K562 (cell line): ENCODE data around the gene FRMPD1. TPM values are rescaled to one million over a fixed set of nuclear protein-coding genes. Genes with fewer than 3 reads are reported as not detected.

Source experiments
- ARID1B ChIP-seq: fragments of 450-650 bp; IDR thresholded peaks from 2 replicates; pipeline ENCODE4 v1.6.1; 2016; ENCODE audit warnings: antibody characterized with exemption, mild to moderate bottlenecking, inconsistent platforms
- ATF2 ChIP-seq: sonication (generic); formaldehyde crosslinking; IDR thresholded peaks from 2 replicates; pipeline ENCODE4 v1.8.1; 2022; ENCODE audit warnings: missing genetic modification reagents
- CEBPB ChIP-seq: fragments of 450-650 bp; IDR thresholded peaks from 2 replicates; pipeline ENCODE4 v1.6.1; 2016; ENCODE audit warnings: missing genetic modification characterization, missing compliant biosample characterization
- ELF2 ChIP-seq: fragments of 250-450 bp; sonication (Bioruptor Pico); IDR thresholded peaks from 2 replicates; pipeline ENCODE4 v1.5.0; 2021; ENCODE audit warnings: mild to moderate bottlenecking
- FOXP1 ChIP-seq: sonication (generic); formaldehyde crosslinking; IDR thresholded peaks from 2 replicates; pipeline ENCODE4 v1.8.0; 2022; ENCODE audit warnings: mild to moderate bottlenecking, missing genetic modification reagents
- HDAC3 ChIP-seq: fragments of 450-650 bp; IDR thresholded peaks from 2 replicates; pipeline ENCODE4 v1.6.1; 2018; ENCODE audit warnings: borderline replicate concordance, mild to moderate bottlenecking, moderate library complexity; ENCODE audit not compliant: partially characterized antibody
- KDM4B ChIP-seq, 2 experiments: fragments of 450-650 bp in 1 of 2; sonication (generic) in 1 of 2; IDR thresholded peaks; 2 replicates each; pipeline ENCODE4 v1.6.1; 2016 to 2017; ENCODE audit warnings: borderline replicate concordance in 2 of 2, antibody characterized with exemption in 1 of 2, low read depth in 1 of 2, mild to moderate bottlenecking in 1 of 2
- KHSRP ChIP-seq: fragments of 450-650 bp; IDR thresholded peaks from 2 replicates; pipeline ENCODE4 v1.6.1; 2017
- NBN ChIP-seq: fragments of 450-650 bp; IDR thresholded peaks from 2 replicates; pipeline ENCODE4 v1.6.1; 2016; ENCODE audit warnings: low read depth, mild to moderate bottlenecking
- NR3C1 ChIP-seq: sonication (generic); formaldehyde crosslinking; IDR thresholded peaks from 2 replicates; pipeline ENCODE4 v1.8.1; 2022; ENCODE audit warnings: missing genetic modification reagents
- POLR2AphosphoS5 ChIP-seq: IDR thresholded peaks from 2 replicates; pipeline ENCODE4 v1.6.1; 2011; ENCODE audit warnings: mild to moderate bottlenecking, low read depth, low read length, moderate library complexity; ENCODE audit not compliant: control insufficient read depth, insufficient read depth
- PYGO2 ChIP-seq: fragments of 450-650 bp; IDR thresholded peaks from 2 replicates; pipeline ENCODE4 v1.6.1; 2016; ENCODE audit warnings: mild to moderate bottlenecking, missing genetic modification characterization, moderate library complexity, missing compliant biosample characterization
- STAT5A ChIP-seq: IDR thresholded peaks from 2 replicates; pipeline ENCODE4 v1.6.1; 2012; ENCODE audit warnings: low read length, inconsistent platforms, borderline replicate concordance
- XRCC5 ChIP-seq: fragments of 200-400 bp; formaldehyde crosslinking; IDR thresholded peaks from 2 replicates; pipeline ENCODE4 v1.6.1; 2017; ENCODE audit warnings: low read depth, mild to moderate bottlenecking, low read length
- YBX1 ChIP-seq: fragments of 450-650 bp; IDR thresholded peaks from 2 replicates; pipeline ENCODE4 v1.7.1; 2016; ENCODE audit warnings: mild to moderate bottlenecking
- ZNF165 ChIP-seq: fragments of 250-450 bp; sonication (Bioruptor Pico); IDR thresholded peaks from 2 replicates; pipeline ENCODE4 v1.4.0; 2020; ENCODE audit warnings: borderline replicate concordance
- ZNF232 ChIP-seq: sonication (generic); formaldehyde crosslinking; IDR thresholded peaks from 2 replicates; pipeline ENCODE4 v1.8.0; 2022; ENCODE audit warnings: mild to moderate bottlenecking, missing genetic modification reagents
- ZNF274 ChIP-seq: IDR thresholded peaks from 2 replicates; pipeline ENCODE4 v1.6.1; 2011; ENCODE audit warnings: low read depth, mild to moderate bottlenecking, low read length, moderate library complexity, borderline replicate concordance
- ZNF511 ChIP-seq: sonication (generic); formaldehyde crosslinking; IDR thresholded peaks from 2 replicates; pipeline ENCODE4 v1.8.0; 2022; ENCODE audit warnings: mild to moderate bottlenecking, missing genetic modification reagents
- polyA plus RNA-seq, 8 experiments: library from polyadenylated mRNA; depleted of rRNA in 4 of 8; stranded (reverse) in 5 of 8; unstranded in 3 of 8; fragments of >200 nt; fragmentation: Nextera tagmentation in 2 of 8; fragmentation: Illumina TruSeq in 1 of 8; extraction: Ambion mirVana in 2 of 8; extraction: Trizol in 1 of 8; gene quantifications; 2 replicates each; pipeline versions ENCODE4 v1.2.1 to v1.2.3, GENCODE V29; 2011 to 2014; ENCODE audit warnings: inconsistent platforms in 1 of 8, missing spikeins in 1 of 8
- total RNA-seq, 7 experiments: library from RNA; depleted of rRNA in 6 of 7; stranded (reverse); fragments of >200 nt in 6 of 7; fragmentation: Illumina TruSeq in 2 of 7; extraction: Trizol in 2 of 7; gene quantifications; 2 replicates each; pipeline versions ENCODE4 v1.2.1 to v1.2.3, GENCODE V29; 2011 to 2021; ENCODE audit warnings: low replicate concordance in 1 of 7
- TF ChIP-seq, protein P1 (sequence below): fragments of 450-650 bp; IDR thresholded peaks from 2 replicates; pipeline ENCODE4 v1.7.1; 2018; ENCODE audit warnings: mild to moderate bottlenecking, low read depth; ENCODE audit not compliant: partially characterized antibody
- TF ChIP-seq, protein P2 (sequence below): sonication (generic); formaldehyde crosslinking; IDR thresholded peaks from 2 replicates; pipeline ENCODE4 v1.8.0; 2023; ENCODE audit warnings: mild to moderate bottlenecking, missing genetic modification reagents

The FRMPD1 gene
- total and polyA plus RNA-seq, 9 of the 15 experiments (the other 6 are each of a cell fraction or from before 2014, with no cell fraction given): not detected

DNA sequence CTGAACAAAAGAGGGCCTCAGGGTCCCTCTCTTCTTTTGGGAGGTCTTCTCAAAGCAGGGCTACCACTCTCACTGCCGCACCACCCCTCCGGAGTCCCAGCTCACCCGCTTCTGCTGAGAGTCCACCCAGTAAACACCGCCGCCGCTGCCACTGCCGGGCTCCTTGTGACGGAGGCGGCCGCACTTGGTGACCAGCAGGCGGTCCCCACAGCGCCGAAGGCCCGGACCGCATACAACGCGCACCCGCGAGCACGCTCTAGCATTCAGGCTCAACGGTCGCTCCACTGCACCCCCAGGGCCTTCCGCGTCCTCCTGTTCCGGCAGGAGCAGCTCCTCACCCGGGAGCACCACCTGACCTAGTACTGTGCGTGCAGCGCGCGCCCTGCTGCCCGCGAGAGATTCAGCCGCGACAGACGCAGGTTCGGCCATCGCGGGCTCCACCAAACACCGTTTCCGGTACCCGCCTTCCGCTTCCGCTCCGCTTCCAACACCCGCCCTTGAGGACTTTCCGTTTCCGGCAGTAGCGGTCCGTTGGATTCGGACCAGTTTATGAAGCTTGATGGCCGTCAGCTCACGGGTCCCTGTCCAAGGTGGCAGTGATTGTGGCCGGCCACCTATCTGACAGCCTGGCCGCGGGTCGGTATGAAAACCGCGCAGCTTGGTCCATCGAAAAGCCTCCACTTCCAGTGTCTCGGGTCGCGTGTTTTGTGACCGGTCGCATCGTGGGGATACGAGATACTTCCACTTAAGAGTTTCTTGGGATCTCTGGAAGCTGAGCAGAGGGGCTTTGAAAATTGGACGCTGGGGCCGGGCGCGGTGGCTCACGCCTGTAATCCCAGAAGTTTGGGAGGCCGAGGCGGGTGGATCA lies 134.1 kb downstream of the FRMPD1 start, which contains the start of gene EXOSC3 (continued):
- TF ChIP-seq, protein P1, sequence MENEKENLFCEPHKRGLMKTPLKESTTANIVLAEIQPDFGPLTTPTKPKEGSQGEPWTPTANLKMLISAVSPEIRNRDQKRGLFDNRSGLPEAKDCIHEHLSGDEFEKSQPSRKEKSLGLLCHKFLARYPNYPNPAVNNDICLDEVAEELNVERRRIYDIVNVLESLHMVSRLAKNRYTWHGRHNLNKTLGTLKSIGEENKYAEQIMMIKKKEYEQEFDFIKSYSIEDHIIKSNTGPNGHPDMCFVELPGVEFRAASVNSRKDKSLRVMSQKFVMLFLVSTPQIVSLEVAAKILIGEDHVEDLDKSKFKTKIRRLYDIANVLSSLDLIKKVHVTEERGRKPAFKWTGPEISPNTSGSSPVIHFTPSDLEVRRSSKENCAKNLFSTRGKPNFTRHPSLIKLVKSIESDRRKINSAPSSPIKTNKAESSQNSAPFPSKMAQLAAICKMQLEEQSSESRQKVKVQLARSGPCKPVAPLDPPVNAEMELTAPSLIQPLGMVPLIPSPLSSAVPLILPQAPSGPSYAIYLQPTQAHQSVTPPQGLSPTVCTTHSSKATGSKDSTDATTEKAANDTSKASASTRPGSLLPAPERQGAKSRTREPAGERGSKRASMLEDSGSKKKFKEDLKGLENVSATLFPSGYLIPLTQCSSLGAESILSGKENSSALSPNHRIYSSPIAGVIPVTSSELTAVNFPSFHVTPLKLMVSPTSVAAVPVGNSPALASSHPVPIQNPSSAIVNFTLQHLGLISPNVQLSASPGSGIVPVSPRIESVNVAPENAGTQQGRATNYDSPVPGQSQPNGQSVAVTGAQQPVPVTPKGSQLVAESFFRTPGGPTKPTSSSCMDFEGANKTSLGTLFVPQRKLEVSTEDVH: peak; percentile 96
- TF ChIP-seq ATF2 (CRISPR knock-in tag) (no peak), XRCC5 (peak; percentile 18; the same call in 1 of the 2 replicates), ZNF511 (peak; percentile 61; the same call in 1 of the 2 replicates), POLR2AphosphoS5 (peak; percentile 86), CEBPB (tag) (no peak), NR3C1 (CRISPR knock-in tag) (peak; percentile 44; the same call in 1 of the 2 replicates), YBX1 (no peak), ZNF274 (no peak), ZNF232 (peak; percentile 77), KDM4B (IDR thresholded peaks at IDR 0.05; ENCODE audit: borderline replicate concordance in 2 of 2, low read depth in 1 of 2) (peak in 1 of 2 experiments; percentile 98; a peak in 2 of 4 replicates), FOXP1 (CRISPR knock-in tag) (peak; percentile 93), STAT5A (peak; percentile 11; the same call in 1 of the 2 replicates), KHSRP (no peak), HDAC3 (no peak), ZNF165 (no peak), NBN (peak; percentile 52; the same call in 1 of the 2 replicates), ARID1B (peak; percentile 52), PYGO2 (tag) (no peak), ELF2 (CRISPR knock-in tag) (peak; percentile 90)
- TF ChIP-seq, protein P2, sequence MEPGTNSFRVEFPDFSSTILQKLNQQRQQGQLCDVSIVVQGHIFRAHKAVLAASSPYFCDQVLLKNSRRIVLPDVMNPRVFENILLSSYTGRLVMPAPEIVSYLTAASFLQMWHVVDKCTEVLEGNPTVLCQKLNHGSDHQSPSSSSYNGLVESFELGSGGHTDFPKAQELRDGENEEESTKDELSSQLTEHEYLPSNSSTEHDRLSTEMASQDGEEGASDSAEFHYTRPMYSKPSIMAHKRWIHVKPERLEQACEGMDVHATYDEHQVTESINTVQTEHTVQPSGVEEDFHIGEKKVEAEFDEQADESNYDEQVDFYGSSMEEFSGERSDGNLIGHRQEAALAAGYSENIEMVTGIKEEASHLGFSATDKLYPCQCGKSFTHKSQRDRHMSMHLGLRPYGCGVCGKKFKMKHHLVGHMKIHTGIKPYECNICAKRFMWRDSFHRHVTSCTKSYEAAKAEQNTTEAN (CRISPR knock-in tag): 0 out of 2 replicates have a peak, but pooled peaks have one; percentile 67
